ENCODE data around the gene TMCO1. TPM values are rescaled to one million over a fixed set of nuclear protein-coding genes. Genes with fewer than 3 reads are reported as not detected.

TMCO1 gene
- total and polyA plus RNA-seq, 2 of the 13 experiments (the other 11 are each of a cell fraction or from before 2014, with no cell fraction given), result 106 to 119 TPM

DNA sequence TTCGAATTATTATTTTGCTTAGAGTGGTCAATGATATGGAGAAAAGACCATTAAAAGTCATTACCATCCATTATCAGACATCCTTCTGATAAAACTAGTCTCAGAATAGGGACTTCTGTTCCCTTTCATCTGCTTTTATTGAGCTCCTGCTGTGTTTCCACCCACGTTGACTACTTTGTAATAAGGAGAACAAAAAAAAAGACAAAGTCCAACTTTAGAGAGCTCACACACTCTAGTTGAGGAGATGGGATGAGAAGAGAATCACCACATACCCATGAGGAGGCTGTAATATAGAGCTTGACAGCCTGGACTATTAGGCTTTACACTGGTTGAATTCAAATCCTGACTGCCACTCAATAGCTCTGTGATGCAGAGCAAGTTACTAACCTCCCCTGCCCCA, 42.5 kb downstream of the TMCO1 start (continued):
- TF ChIP-seq ZNF513 (CRISPR knock-in tag; conservative IDR thresholded peaks at IDR 0.05) (no peak), ZNF451 (CRISPR knock-in tag; IDR thresholded peaks at IDR 0.05) (no peak), PITX1 (CRISPR knock-in tag; IDR thresholded peaks at IDR 0.05) (no peak), WIZ (CRISPR knock-in tag; IDR thresholded peaks at IDR 0.05) (no peak), GFI1 (CRISPR knock-in tag; IDR thresholded peaks at IDR 0.05; ENCODE audit: borderline replicate concordance) (no peak), NR3C1 (CRISPR knock-in tag; IDR thresholded peaks at IDR 0.05) (no peak)

- 2% methylated on average over 4 of the region's 4 CpGs for WGBS (ENCODE audit: low lambda C conversion rate)
- Histone ChIP-seq H3K27me3 (ENCODE audit: control insufficient read depth in 1 of 2, insufficient read depth in 2 of 2, low read length in 2 of 2) (no peaks in the 10 kb centered on the region), H3K79me2 (ENCODE audit: insufficient read depth, low read length) (no peaks in the 10 kb centered on the region), H3K27ac (ENCODE audit: extremely low read length, insufficient read depth, low read length) (no peak overlapping the region), H3K4me1 (ENCODE audit: insufficient read depth, low read length) (peaks cover 25% of the 10 kb centered on the region), H3K4me2 (ENCODE audit: low read depth, low read length) (no peak overlapping the region), H3K36me3 (replicated peaks in 1 of 2; ENCODE audit: control insufficient read depth in 1 of 2, insufficient read depth in 2 of 2, low read length in 2 of 2) (no peaks in the 10 kb centered on the region), H3K9me3 (ENCODE audit: low read length) (no peaks in the 10 kb centered on the region), H2AFZ (ENCODE audit: low read length) (no peak overlapping the region), H3K4me3 (replicated peaks in 1 of 3; ENCODE audit: insufficient read depth in 1 of 3, low read depth in 2 of 3, low read length in 3 of 3) (no peak overlapping the region), H3K9ac (ENCODE audit: insufficient read depth, low read depth, low read length) (no peak overlapping the region), H4K20me1 (ENCODE audit: insufficient read depth, low read length) (no peaks in the 10 kb centered on the region)
- no TSS peak for BruUV-seq (replicated peaks)
- DNase-seq (ENCODE audit: low spot score), result peak; percentile 69
- CTCF ChIA-PET (ENCODE audit: low intra/inter-chr PET ratio, low total read pairs), result interaction anchor here (1.3 to 3.0 kb wide), 4 partner anchors 153 to 210 kb away, joined by 4 to 38 read pairs (median 6); no protein-coding TSS in a partner anchor
- peak; percentile 89 for ATAC-seq
- POLR2A ChIA-PET, result interaction anchor here (0.6 kb wide), 1 partner anchor 193 kb away, joined by 3 read pairs; no protein-coding TSS in a partner anchor
- intact Hi-C loops (cut with micrococcal nuclease; ENCODE audit: unreplicated experiment) (loop anchor here (1.0 kb wide), 3 partner anchors 117 to 196 kb away; no protein-coding TSS in a partner anchor), in situ Hi-C loops (cut with HindIII; ENCODE audit: extremely low pct_ligation_motif_present, low pct_unique_long_range_greater_than_20kb) (loop anchor here (25.0 kb wide), 1 partner anchor 444 kb away; the partner anchor contains the start of gene FAM78B)
- FAIRE-seq, result peak; percentile 55
- TF ChIP-seq ZNF362 (CRISPR knock-in tag; IDR thresholded peaks at IDR 0.05; ENCODE audit: borderline replicate concordance) (0 out of 2 replicates have a peak, but pooled peaks have one; percentile 21), TEAD3 (CRISPR knock-in tag; optimal IDR thresholded peaks at IDR 0.05; ENCODE audit: borderline replicate concordance) (peak; percentile 10), ZSCAN12 (CRISPR knock-in tag; IDR thresholded peaks at IDR 0.05) (no peak), SIX1 (CRISPR knock-in tag; IDR thresholded peaks at IDR 0.05; ENCODE audit: borderline replicate concordance) (no peak), TRIM22 (IDR thresholded peaks at IDR 0.05) (no peak), ZNF597 (CRISPR knock-in tag; IDR thresholded peaks at IDR 0.05) (no peak), ZNF839 (CRISPR knock-in tag; IDR thresholded peaks at IDR 0.05; ENCODE audit: borderline replicate concordance) (no peak), ZNF841 (CRISPR knock-in tag; IDR thresholded peaks at IDR 0.05; ENCODE audit: borderline replicate concordance) (no peak), ZSCAN9 (CRISPR knock-in tag; IDR thresholded peaks at IDR 0.05; ENCODE audit: borderline replicate concordance) (no peak), KMT2B (CRISPR knock-in tag; IDR thresholded peaks at IDR 0.05) (no peak)
Observed at GRCh38 chr1:165717918-165718515, 50.7 kb downstream of the TMCO1 start.

All from HepG2 (cell line).